Activated naive CD8-positive, alpha-beta T cell treated with anti-CD3 and anti-CD28 coated beads, Interleukin-2, amount 50 U/mL, for 24 hours (primary cell): ENCODE data around the gene ADAMTS12.

ENCODE experiments used
- ATAC-seq: fragments of 150-1000 bp; cut with Tn5 transposase; one replicate; pipeline ENCODE4 v1.10.0; 2021
- DNase-seq: peaks from one replicate; pipeline ENCODE4 v3.0.0; 2021
- H3K27ac Mint-ChIP-seq: one replicate; pipeline ENCODE4 v1.8.0; 2021; ENCODE audit warnings: mild to moderate bottlenecking, mixed read lengths
- H3K27me3 Mint-ChIP-seq: one replicate; pipeline ENCODE4 v1.8.0; 2021; ENCODE audit warnings: mixed read lengths
- H3K36me3 Mint-ChIP-seq: one replicate; pipeline ENCODE4 v1.8.0; 2021; ENCODE audit warnings: low read depth, mixed read lengths
- H3K4me1 Mint-ChIP-seq: one replicate; pipeline ENCODE4 v1.8.0; 2021; ENCODE audit warnings: mixed read lengths
- H3K4me3 Mint-ChIP-seq: one replicate; pipeline ENCODE4 v1.8.0; 2021; ENCODE audit warnings: mild to moderate bottlenecking, moderate library complexity, mixed read lengths
- H3K9me3 Mint-ChIP-seq: one replicate; pipeline ENCODE4 v1.8.0; 2021; ENCODE audit warnings: mixed read lengths

ADAMTS12 gene

GRCh38 chr5:33843579-33843978 lies 48.2 kb downstream of the ADAMTS12 start:
- H3K27me3 Mint-ChIP-seq: no peaks in the 10 kb centered on the region
- H3K4me1 Mint-ChIP-seq: peaks cover 11% of the 10 kb centered on the region
- no peaks in the 10 kb centered on the region for H3K36me3 Mint-ChIP-seq
- H3K4me3 Mint-ChIP-seq: no peak overlapping the region
- ATAC-seq (no peak), DNase-seq (no peak)
- H3K9me3 Mint-ChIP-seq: no peaks in the 10 kb centered on the region
- H3K27ac Mint-ChIP-seq: no peak overlapping the region

GRCh38 chr5:33842456-33842855 lies 49.3 kb downstream of the ADAMTS12 start:
- DNase-seq: no peak
- H3K27me3 Mint-ChIP-seq: no peaks in the 10 kb centered on the region
- no peak for ATAC-seq
- no peak overlapping the region for H3K4me3 Mint-ChIP-seq
- no peaks in the 10 kb centered on the region for H3K36me3 Mint-ChIP-seq
- H3K9me3 Mint-ChIP-seq: no peaks in the 10 kb centered on the region
- no peak overlapping the region for H3K27ac Mint-ChIP-seq
- H3K4me1 Mint-ChIP-seq: peaks cover 11% of the 10 kb centered on the region

- Mint-ChIP-seq H3K9me3 (no peaks in the 10 kb centered on the region), H3K27me3 (no peaks in the 10 kb centered on the region), H3K4me1 (peaks cover 11% of the 10 kb centered on the region), H3K27ac (no peak overlapping the region), H3K36me3 (no peaks in the 10 kb centered on the region), H3K4me3 (no peak overlapping the region)
- ATAC-seq (no peak), DNase-seq (no peak)
Observed at GRCh38 chr5:33841891-33842290, 49.9 kb downstream of the ADAMTS12 start.

DNA sequence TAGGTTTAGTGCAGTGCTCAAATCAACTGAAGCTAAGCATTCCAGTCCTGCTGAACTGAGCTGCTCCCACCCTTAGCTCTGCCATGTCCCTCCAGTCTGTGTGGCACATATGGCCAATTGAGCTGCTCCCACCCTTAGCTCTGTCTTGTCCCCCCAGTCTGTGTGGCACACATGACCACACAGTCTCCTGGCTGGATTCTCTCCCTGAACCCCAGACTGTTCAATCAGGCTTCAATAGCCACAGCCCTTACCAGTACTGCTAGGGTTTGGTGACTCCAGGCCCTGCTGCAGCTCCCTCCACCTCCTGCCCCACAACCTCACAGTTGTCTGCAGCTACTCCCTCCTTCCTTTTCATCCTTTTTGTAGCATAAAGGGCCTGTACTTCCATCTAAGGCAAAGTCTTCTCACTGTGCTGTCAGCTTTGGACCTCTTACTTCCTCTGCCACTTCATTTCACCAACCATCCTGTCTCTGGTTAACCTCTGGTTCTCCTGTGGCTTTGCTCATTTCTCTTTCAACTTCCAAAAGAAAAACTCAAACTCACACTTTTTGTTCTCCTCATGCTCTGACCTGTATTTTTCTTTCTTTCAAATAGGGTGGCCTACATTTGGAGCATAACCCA lies 50.8 kb downstream of the ADAMTS12 start:
- Mint-ChIP-seq H3K36me3 (no peaks in the 10 kb centered on the region), H3K4me3 (no peak overlapping the region), H3K4me1 (peaks cover 11% of the 10 kb centered on the region), H3K27ac (no peak overlapping the region), H3K9me3 (no peaks in the 10 kb centered on the region), H3K27me3 (no peaks in the 10 kb centered on the region)
- DNase-seq (no peak), ATAC-seq (peak; percentile 37)

GRCh38 chr5:33837301-33837700 lies 54.5 kb downstream of the ADAMTS12 start:
- no peak for DNase-seq
- Mint-ChIP-seq H3K9me3 (no peaks in the 10 kb centered on the region), H3K4me1 (peaks cover 11% of the 10 kb centered on the region), H3K27me3 (no peaks in the 10 kb centered on the region), H3K27ac (no peak overlapping the region), H3K36me3 (no peaks in the 10 kb centered on the region), H3K4me3 (no peak overlapping the region)
- ATAC-seq: no peak

DNA sequence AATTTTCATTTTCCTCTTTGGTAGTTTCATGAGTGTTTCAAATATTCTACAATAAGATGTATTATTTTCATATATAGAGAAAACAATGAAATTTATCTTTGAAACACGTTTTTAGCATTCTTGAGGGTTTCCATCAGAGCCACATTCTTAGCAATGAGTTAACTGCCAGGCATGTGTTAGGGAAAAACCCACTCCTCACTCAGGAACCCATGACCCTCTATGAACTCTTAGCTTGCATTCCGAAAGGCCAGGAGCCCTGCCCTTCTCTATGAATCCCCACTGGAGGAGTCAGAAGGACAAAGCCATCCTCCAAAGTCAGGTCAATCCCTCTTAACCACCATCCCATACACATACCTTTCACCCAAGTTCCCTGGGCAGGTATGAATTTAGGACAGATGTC lies 57.5 kb downstream of the ADAMTS12 start:
- H3K4me3 Mint-ChIP-seq: no peak overlapping the region
- DNase-seq: no peak
- H3K36me3 Mint-ChIP-seq: no peaks in the 10 kb centered on the region
- ATAC-seq: no peak
- no peaks in the 10 kb centered on the region for H3K27me3 Mint-ChIP-seq
- H3K4me1 Mint-ChIP-seq: no peaks in the 10 kb centered on the region
- no peak overlapping the region for H3K27ac Mint-ChIP-seq
- H3K9me3 Mint-ChIP-seq: no peaks in the 10 kb centered on the region

- ATAC-seq (no peak), DNase-seq (no peak)
- Mint-ChIP-seq H3K4me1 (no peaks in the 10 kb centered on the region), H3K27ac (no peak overlapping the region), H3K36me3 (no peaks in the 10 kb centered on the region), H3K27me3 (no peaks in the 10 kb centered on the region), H3K9me3 (no peaks in the 10 kb centered on the region), H3K4me3 (no peak overlapping the region)
Observed at GRCh38 chr5:33833237-33833575, 58.6 kb downstream of the ADAMTS12 start.

GRCh38 chr5:33832404-33833236 lies 59.2 kb downstream of the ADAMTS12 start:
- no peak overlapping the region for H3K27ac Mint-ChIP-seq
- H3K36me3 Mint-ChIP-seq: no peaks in the 10 kb centered on the region
- DNase-seq (no peak), ATAC-seq (no peak)
- H3K4me3 Mint-ChIP-seq: no peak overlapping the region
- H3K4me1 Mint-ChIP-seq: no peaks in the 10 kb centered on the region
- H3K9me3 Mint-ChIP-seq: no peaks in the 10 kb centered on the region
- H3K27me3 Mint-ChIP-seq: no peaks in the 10 kb centered on the region

DNA sequence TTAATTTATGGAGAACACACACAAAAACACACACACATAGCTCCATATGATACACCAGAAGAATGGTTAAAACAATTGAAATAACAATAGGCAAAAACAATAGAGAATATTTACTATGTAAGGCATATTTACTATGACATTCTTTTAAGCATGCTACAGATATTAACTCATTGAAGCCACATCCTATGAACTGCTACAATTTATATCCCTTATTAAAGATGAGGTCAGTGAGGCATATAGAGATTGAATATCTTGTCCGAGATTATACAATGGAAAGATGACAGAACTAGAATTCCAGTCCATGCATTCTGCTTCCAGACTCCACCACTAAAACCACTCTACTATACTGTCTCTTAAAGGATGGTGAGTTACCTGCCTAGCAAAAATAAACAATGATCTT lies 60.7 kb downstream of the ADAMTS12 start:
- Mint-ChIP-seq H3K4me3 (no peak overlapping the region), H3K36me3 (no peaks in the 10 kb centered on the region), H3K9me3 (no peaks in the 10 kb centered on the region), H3K27ac (no peak overlapping the region), H3K27me3 (no peaks in the 10 kb centered on the region), H3K4me1 (no peaks in the 10 kb centered on the region)
- DNase-seq (no peak), ATAC-seq (no peak)

- Mint-ChIP-seq H3K4me3 (no peak overlapping the region), H3K27me3 (no peaks in the 10 kb centered on the region), H3K36me3 (no peaks in the 10 kb centered on the region), H3K4me1 (no peaks in the 10 kb centered on the region), H3K27ac (no peak overlapping the region), H3K9me3 (no peaks in the 10 kb centered on the region)
- DNase-seq (no peak), ATAC-seq (no peak)
Observed at GRCh38 chr5:33829430-33829829, 62.4 kb downstream of the ADAMTS12 start.

- Mint-ChIP-seq H3K27me3 (no peaks in the 10 kb centered on the region), H3K9me3 (no peaks in the 10 kb centered on the region), H3K27ac (no peak overlapping the region), H3K4me3 (no peak overlapping the region), H3K4me1 (no peaks in the 10 kb centered on the region), H3K36me3 (no peaks in the 10 kb centered on the region)
- ATAC-seq (no peak), DNase-seq (no peak)
Observed at GRCh38 chr5:33828626-33829308, 63.0 kb downstream of the ADAMTS12 start.

- Mint-ChIP-seq H3K4me1 (no peaks in the 10 kb centered on the region), H3K27me3 (no peaks in the 10 kb centered on the region), H3K4me3 (no peak overlapping the region), H3K27ac (no peak overlapping the region), H3K9me3 (no peaks in the 10 kb centered on the region), H3K36me3 (no peaks in the 10 kb centered on the region)
- no peak for DNase-seq
- ATAC-seq: no peak
Observed at GRCh38 chr5:33827885-33828284, 63.9 kb downstream of the ADAMTS12 start.

- H3K4me3 Mint-ChIP-seq: no peak overlapping the region
- ATAC-seq (no peak), DNase-seq (no peak)
- H3K4me1 Mint-ChIP-seq: no peaks in the 10 kb centered on the region
- H3K27me3 Mint-ChIP-seq: peaks cover under 1% of the 10 kb centered on the region
- no peak overlapping the region for H3K27ac Mint-ChIP-seq
- H3K36me3 Mint-ChIP-seq: no peaks in the 10 kb centered on the region
- H3K9me3 Mint-ChIP-seq: no peaks in the 10 kb centered on the region
Observed at GRCh38 chr5:33827018-33827707, 64.6 kb downstream of the ADAMTS12 start.

GRCh38 chr5:33824516-33825195 lies 67.1 kb downstream of the ADAMTS12 start:
- H3K4me3 Mint-ChIP-seq: no peak overlapping the region

More at GRCh38 chr5:33824516-33825195, 67.1 kb downstream of the ADAMTS12 start:
- H3K36me3 Mint-ChIP-seq: no peaks in the 10 kb centered on the region
- H3K27me3 Mint-ChIP-seq: peaks cover 2% of the 10 kb centered on the region
- ATAC-seq: no peak
- DNase-seq: no peak
- no peak overlapping the region for H3K27ac Mint-ChIP-seq
- peaks cover 2% of the 10 kb centered on the region for H3K9me3 Mint-ChIP-seq
- H3K4me1 Mint-ChIP-seq: no peaks in the 10 kb centered on the region
